HG02610 (cell line): Measurements from ENCODE around the gene HINT3.
A peak's percentile ranks its signal among the peaks of the same experiment; 100 is the strongest.
"Not testable (repeated sequence)": the region's sequence is repeated elsewhere in the genome, so short reads cannot be mapped to it uniquely, and the experiment has no call there.

Experiments
- ATAC-seq: cut with Tn5 transposase; IDR thresholded peaks from one replicate; pipeline ENCODE4 v1.9.1; 2021; ENCODE audit warnings: mild to moderate bottlenecking, moderate library complexity; ENCODE audit not compliant: unreplicated experiment

The HINT3 gene

DNA sequence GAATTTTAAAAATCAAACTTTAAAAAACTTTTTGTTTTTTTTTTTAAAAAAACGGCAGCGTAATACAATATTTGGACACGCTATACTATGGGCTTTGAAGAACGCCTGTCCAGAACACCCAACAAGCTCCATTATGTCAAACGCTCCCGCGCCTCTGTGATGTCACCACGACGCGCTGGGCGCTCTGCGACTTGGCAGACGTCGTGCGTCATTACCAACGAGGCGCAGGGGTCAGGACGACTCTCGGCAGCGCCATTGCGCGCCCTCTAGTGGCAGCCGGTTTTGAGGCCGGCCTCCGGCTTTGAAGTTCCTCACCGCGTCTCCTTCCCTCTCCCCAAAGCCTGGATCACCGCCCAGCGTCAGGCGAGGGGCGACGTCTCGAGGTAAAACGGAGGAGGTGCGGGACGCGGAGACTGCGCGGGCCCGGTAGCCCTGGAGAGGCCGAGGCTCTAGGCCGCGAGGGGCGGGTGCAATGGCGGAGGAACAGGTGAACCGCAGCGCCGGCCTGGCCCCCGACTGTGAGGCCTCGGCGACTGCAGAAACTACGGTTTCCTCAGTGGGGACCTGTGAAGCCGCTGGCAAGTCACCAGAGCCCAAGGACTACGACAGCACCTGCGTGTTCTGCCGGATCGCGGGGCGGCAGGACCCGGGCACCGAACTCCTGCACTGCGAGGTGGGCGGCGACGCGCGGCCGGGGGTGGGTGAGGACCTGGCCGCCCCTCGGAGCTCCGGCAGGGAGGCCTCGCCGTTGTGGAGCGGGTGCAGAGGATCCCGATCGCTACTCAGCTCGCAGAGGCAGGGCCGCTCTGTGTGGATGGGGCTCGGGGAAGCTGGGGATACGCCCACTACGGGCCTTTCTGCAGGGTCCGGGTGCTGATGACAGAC, at the start of gene HINT3:
Gene HINT3, plus strand, starts transcription at position 265 of the 885 bp plus-strand sequence. Its CDS starts 208 bp downstream, at position 473.
- ATAC-seq = peak; percentile 92

DNA sequence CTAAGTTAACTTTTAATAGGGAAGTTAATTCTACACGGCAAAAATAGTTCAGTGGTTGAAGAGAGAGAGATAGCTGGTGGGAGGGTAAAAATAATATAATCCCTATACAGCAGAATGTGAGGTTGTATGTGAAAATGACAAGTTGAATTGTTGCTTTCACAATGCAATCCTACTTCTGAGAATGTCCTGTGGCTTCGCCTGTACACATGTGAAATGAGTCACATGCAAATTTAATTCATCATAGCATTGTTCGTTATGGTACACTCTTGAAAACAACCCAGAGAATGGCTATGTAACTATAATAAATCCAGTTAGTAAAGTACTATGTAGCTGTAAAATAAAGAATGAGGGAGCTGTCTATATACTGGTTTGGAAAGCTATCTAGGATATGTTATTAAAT, 46.0 kb upstream of the HINT3 start:
- peak; percentile 100 for ATAC-seq

DNA sequence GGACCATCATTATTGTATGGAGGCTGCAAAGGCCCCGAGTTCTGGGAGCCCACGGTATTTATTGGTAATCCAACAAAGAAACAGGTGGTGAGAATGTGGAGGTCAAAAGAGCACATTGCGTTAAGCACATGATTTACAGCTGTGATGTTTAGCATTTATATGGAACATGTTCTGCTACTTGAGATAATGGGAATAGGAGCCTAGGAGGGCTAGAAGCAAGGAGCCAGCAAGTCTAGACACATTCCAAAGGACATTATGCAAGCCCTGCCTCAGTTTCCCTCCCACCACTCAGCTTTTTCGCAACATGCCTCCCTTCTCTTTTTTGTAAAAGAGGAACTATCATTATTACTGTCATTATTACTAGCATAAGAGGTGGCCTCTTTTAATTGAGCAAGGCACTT, 45.5 kb upstream of the HINT3 start:
- not testable (repeated sequence) for ATAC-seq

DNA sequence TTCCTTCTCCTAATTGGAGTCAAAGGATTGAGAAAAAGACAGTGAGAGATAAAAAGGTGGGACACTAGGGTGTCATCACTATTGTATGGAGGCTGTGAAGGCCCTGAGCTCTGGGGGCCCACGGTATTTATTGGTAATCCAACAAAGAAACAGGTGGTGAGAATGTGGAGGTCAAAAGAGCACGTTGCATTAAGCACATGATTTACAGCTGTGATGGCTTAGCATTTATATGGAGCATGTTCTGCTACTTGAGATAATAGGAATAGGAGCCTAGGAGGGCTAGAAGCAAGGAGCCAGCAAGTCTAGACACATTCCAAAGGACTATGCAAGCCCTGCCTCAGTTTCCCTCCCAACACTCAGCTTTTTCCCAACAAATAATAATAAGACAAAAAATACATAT, 44.1 kb upstream of the HINT3 start:
- ATAC-seq = not testable (repeated sequence)

DNA sequence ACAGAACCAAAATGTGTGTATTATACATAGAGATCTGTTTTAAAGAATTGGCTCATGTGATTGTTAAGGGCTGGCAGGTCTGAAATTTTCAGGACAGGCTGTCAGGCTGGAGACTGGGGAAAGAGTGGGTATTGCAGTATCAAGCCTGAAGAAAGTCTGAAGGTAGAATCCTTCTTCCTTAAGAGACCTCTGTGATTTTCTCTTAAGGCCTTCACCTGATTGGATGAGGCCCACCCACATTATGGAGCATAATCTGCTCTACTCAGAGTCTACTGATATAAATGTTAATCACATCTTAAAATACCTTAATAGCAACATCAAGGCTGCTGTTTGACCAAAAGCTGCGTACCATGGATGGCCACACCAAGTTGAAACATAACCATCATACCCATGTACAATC, 43.4 kb upstream of the HINT3 start:
- ATAC-seq = no peak

DNA sequence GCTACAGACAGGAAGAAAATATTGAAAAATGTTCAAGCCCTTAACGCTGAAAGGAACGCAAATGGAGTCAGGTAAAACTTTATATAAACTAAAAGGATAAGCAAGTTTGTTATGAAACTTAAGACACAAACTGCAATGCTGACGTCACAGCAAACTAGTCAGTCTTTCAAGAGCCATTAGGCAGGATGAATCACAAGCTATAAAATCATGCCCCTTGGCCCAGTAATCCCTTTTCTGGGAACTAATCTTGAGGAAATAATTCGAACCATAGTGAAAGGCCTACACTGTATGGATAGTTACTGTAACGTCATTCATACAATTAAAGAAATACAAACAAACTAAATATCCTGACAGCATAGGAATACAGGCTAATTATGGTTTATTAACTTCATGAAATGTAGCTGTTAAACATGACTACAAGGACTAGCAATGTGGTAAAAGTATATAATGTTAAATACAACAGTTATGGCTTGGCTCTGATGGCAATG, 42.7 kb upstream of the HINT3 start:
- no peak for ATAC-seq

DNA sequence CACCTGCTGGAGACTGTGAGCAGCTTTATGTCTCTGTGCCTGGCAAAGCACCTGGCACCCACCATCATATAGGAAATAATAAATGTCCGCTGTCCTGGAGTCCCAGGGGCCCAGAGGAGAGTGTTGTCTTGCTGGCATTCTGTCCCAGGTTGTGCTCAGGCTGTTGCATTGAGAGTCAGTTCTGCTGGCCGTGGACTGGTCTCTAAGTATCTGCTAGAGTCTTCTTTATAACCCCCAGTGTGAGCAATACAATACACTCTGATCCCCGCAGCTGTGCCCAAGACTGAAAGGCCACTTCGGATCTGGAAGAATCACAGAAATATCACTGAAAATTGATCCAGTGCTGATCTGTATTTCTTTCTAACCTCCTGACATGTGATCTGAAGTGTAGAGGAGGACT, 38.3 kb upstream of the HINT3 start:
- ATAC-seq = no peak

DNA sequence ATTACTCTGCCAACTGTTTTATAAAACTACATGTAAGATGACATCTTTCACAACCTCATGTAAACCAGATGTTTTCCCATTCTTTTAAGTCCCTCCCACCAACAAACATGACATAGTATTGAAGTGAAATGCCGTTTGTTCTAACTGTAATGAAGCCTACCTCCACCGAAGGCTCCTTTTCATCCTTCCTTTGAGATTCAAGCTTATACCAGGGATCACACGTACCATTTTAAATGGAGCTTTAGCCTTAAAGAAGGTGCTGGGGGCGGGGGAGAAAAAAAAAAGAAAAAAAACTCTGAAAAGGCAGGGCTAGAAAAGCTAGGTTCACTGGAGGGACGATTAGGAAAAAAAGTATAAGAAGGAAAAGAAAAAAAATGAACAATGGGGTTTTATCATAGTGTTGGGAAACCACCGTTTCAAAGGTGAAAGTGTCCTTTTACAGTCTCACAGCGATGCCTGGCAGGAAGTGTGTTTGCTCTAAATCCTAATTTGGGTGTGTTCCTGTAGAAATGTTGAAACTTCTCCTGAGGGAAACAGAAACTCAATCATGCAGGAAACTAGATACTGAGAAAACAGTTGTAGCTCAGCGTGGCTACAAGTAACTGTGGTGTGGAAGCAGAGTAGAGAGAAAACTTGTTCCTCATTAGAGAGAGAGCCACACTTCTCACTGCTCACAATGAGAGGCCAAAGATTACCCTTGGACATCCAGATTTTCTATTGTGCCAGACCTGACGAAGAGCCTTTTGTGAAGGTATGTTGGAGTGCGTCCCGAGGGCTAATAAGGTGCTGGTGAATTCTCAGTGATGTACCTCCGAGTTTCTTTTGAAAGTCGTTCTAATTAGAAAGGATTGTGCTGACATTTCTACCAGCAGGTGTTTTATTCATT, 37.6 kb upstream of the HINT3 start:
- peak; percentile 98 for ATAC-seq

DNA sequence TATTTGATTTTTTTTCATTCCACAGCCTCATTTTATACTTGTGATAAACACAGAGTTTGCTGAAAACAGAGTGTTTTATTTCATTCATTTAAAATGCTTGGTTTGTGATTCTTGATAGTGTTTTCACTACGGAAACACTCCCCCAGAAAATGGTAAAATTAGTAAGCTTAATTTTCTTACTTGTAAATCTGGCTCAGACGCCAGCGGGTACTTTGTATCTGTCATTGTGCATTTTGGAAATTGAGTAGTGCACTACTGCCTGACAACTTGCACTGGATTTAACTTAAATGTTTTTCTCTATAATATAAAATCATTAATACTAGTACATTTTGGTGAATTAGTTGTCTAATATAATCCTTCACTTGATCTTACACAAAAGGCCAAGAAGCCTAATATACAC, 37.0 kb upstream of the HINT3 start:
- no peak for ATAC-seq

DNA sequence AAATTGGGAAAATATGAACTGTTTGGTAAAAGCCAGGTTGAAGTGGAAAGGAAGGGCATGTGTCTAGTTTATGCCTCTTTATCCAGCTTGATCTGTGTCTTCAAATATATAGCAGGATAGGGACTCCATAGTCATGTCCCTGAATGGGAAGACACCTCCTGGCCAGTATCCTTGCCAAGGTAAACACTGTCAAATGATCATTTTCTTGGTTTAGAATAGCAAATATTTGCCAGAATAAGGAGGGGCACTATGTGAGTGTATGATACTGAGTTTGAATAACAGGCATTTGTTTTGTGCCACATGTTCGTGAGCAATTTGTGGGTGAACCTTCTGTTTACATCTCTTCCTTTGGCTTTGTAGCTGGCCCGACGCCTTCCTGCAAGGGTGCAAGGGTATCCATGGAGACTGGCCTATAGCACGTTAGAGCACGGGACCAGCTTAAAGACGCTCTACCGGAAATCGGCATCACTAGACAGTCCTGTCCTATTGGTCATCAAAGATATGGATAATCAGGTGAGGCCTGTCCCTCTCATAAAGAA, 34.2 kb upstream of the HINT3 start:
- ATAC-seq = no peak

DNA sequence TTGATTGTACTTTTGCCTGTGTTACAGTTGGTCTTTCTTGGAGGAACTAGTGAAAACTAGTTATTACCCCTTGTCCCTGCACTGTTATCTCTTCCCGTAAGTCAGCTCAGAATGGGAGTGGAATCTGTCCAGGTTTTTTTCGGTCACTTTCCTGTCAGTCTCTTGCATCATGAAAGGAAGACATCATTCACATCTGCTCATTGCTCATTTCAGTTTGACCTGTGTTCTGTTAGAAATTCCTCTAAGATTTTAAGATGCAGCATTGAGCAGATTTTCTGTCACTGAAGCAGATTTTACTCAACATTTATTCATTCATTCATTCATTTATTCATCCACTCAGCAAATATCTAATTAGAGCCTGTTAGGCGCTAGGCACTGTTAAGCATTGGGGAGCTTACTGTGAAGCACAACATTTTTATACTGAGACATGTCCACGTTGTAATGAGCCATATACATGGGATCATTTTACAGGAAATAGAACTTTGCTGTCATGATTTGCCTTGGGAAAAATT, 33.1 kb upstream of the HINT3 start:
- no peak for ATAC-seq

DNA sequence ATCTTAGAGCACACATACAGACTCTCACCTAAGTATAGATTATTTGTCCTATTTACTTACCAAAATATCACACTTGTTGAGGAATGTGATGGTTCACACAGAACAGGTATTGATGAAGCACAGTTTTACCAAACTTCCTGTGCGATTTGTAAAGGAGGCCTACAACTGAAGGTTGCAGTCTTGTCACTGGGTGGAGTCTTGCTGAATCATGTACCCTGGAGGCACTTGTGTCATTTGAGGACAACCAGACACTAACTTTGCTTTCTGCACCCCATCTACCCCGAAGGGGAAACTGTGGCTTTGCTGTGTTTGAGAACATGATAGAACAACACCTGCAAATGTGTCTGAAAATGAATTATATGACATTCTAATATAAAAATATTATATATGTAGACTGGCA, 32.4 kb upstream of the HINT3 start:
- ATAC-seq = no peak

DNA sequence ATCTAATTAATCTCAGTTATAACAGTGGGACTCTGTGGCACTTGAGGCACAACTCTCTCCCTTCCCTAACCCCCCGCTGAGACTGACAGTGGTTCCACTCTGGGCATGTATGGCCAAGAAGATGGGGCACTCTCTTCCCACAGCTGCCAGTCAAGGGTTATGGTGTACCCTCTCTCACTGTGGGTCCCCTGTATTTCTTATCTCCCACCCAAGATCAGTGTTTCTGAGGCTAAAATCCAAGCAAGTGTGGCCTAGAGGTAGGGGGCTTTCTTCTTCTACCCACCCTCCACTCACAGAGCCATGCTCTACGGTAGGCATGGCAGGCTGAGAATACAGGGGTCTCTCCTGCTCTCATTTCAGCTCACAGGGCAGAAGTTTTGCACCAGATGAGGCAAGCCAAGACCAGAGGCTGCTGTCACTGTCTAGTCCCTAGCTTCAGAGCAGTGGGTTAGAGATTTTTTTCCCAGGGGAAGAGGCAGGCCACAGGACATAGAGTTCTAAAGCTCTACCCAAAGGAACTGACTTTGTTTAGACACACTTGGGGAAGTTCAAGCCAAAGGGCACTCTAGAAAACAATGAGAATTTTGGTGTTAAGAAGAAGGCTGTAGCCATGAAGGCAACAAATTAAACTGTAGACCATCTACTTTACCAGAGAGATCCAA, 31.7 kb upstream of the HINT3 start:
- ATAC-seq = no peak

DNA sequence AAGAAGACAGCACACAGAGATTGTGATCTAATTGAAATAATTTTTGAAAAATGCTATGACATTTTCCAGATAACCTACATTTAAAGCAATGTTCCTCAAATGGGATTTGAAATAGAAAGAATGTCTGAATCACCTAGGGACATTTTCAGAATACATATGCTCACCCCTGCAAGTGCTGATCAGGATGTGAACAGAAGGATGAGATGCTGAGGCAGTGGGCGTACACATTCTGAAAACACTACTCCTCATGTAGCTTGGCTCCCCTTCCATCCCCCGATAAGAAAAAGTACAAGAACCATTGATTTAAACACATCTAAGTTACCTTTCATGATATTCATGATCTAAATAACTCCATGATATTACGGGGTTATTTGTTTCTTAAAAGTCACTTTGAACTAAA, 29.9 kb upstream of the HINT3 start:
- no peak for ATAC-seq

DNA sequence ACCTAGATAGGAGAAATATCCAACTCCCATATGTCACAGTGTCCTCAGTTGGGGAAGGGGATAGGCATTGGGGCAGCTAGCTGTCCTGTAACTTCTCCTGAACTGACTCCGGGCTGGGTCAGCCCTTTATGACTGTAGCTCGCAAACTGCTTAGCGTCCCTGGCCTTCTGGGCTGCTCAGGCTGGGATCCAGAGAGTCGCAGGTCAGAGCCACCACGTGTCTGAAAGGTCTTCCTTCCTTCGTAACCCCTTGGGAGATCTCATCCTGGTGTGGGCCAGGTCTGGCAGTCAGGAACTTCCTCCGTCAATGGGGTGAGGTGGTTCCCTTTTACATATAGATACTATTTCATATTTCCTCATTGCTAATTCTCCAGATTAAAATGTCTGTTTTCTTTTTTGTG, 28.8 kb upstream of the HINT3 start:
- ATAC-seq = no peak

DNA sequence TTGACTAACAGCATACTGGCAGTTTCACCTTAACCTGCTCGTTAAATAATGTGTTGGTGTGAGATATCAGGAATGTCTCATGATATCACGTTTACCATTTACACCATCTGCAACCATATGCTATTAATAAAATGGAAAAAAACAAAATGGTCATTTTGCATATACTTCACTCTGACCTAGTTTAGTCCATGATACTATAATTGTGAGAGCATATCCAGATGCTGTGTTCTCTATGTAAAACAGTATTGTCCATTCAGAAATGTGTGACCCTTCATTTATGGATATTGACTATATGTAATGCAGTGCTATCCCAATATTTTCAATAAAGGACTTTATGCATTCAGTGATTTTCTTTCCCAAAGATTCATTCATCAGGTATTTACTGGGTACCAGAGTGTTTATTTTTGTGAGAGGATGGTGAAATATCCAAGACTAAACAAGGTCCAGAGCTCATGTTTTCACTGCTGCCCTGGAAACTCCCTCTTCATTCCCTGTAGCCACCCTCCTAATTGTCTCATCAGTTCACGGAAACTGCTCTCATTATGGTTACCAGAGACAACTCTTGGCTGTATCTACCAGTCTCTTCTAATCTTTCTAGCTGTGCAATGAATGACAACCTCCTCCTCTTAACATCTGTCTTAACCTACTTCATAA, 25.7 kb upstream of the HINT3 start:
- ATAC-seq = no peak

DNA sequence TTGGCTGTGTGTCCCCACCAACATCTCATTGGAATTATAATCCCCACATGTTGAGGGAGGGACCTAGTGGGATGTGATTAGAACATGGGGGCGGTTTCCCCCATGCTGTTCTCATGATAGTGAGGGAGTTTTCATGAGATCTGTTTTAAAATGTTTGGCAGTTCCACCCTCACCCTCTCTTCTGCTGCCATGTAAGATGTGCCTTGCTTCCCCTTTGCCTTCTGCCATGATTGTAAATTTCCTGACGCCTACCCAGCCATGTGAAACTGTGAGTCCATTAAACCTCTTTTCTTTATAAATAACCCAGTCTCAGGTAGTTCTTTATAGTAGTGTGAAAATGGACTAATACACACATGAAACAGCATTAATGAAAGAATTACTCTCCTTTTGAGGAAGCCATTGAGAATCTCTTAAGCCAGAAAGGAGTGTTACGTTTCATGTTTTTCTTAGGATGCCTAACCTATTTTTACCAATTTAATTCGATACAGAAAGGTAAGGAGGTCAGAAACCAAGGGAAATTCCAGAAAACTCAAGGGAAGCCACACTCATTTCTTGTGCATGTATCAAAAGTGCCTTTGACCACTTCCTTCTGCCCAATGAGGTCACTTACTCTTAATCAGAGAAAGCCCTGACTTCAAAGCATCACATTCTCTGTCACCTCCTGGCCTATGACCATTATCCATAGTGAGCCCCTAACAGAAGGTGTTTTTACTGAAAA, 24.7 kb upstream of the HINT3 start:
- peak; percentile 95 for ATAC-seq

DNA sequence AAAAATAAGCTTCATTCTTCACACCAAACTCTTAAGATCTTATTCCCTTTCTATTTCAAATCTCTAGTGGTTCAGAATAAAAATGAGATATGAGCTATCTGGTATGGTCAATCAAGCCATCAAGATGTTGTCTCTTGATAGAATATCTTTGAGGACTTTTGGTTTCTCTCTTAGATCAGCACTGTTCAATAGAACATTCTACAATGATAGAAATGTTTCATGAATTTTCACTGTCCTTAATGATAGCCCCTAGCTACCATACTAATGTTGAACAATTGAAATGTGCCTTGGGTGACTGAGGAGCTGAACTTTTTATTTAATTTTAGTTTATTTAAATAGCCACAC, 24.1 kb upstream of the HINT3 start:
- ATAC-seq = peak; percentile 26

DNA sequence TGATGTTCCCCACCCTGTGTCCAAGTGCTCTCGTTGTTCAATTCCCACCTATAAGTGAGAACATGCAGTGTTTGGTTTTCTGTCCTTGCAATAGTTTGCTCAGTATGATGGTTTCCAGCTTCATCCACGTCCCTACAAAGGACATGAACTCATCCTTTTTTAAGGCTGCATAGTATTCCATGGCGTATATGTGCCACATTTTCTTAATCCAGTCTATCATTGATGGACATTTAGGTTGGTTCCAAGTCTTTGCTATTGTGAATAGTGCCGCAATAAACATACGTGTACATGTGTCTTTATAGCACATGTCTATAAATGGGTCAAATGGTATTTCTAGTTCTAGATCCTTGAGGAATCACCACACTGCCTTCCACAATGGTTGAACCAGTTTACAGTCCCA, 21.1 kb upstream of the HINT3 start:
- ATAC-seq = not testable (repeated sequence)

DNA sequence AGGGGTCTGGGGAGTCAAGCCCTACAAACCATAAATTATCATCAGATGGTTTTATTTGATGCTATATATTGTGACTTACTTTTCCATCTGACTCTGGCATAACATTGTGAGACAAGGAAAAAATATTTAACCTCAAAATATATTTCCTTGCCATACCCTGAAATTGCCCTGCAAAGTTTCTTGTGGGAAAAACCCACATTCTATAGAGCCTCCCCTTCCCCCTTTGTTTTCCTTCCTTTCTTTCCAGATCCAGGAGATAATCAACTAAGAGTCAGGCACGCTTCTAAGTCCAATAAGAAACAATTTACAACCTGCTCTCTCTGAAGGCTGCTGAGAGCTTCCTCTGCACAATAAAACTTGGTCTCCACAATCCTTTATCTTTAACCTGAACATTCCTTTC, 17.5 kb upstream of the HINT3 start:
- ATAC-seq = no peak
